GM20000 (cell line): ENCODE measurements around the gene HBEGF.

ENCODE experiments used
- DNase-seq: peaks from one replicate; pipeline ENCODE4 v3.0.0; 2012; ENCODE audit warnings: low spot score
- CTCF ChIP-seq: IDR thresholded peaks from 2 replicates; pipeline ENCODE4 v1.5.1; 2012; ENCODE audit warnings: mild to moderate bottlenecking, control low read depth; ENCODE audit errors: extremely low read depth, missing control alignments

HBEGF gene, protein sequence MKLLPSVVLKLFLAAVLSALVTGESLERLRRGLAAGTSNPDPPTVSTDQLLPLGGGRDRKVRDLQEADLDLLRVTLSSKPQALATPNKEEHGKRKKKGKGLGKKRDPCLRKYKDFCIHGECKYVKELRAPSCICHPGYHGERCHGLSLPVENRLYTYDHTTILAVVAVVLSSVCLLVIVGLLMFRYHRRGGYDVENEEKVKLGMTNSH

GRCh38 chr5:140346348-140347221 lies at the start of gene HBEGF:
HBEGF (minus strand) TSS chr5:140346603; CDS start chr5:140346328, 275 bp downstream.
- DNase-seq, result peak; percentile 88
- TF ChIP-seq CTCF, result peak; percentile 55

DNA sequence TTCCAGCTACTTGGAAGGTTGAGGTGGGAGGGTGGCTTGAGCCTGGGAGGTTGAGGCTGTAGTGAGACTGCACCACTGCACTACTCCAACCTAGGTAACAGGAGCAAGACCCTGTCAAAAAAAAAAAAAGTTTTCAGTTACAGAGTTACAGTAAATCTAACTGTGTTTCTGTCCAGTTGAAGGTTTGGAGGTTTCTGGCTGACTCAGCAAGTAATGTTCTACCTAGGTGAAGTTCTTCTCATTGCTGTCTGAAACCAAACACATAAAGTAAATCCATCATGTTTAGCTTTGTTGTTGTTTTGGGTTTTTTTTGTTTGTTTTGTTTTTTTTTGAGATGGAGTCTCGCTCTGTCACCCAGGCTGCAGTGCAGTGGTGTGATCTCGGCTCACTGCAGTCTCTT lies 47.3 kb upstream of the HBEGF start:
- no peak for TF ChIP-seq CTCF
- DNase-seq, result no peak

- no peak for DNase-seq
- no peak for TF ChIP-seq CTCF
Observed at GRCh38 chr5:140391732-140392131, 45.3 kb upstream of the HBEGF start.

- DNase-seq, result no peak
- TF ChIP-seq CTCF, result no peak
Observed at GRCh38 chr5:140391312-140391711, 44.9 kb upstream of the HBEGF start.

DNA sequence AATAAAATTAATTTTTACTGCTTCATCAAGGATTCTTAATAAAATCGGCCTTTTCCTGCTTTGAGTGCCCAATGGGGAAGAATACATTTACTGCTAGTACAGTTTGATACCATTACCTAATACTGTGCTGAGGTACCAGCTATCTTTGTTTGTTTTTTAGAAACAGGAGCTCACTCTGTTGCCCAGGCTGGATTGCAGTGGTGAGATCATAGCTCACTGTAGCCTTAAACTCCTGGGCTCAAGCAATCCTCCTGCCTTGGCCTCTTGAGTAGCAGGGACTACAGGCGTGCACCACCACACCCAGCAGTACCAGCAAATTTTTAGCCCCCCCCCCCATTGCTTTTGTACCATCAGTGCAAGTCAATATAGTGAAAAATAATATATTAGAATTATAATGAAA lies 41.6 kb upstream of the HBEGF start:
- no peak for DNase-seq
- no peak for TF ChIP-seq CTCF

DNA sequence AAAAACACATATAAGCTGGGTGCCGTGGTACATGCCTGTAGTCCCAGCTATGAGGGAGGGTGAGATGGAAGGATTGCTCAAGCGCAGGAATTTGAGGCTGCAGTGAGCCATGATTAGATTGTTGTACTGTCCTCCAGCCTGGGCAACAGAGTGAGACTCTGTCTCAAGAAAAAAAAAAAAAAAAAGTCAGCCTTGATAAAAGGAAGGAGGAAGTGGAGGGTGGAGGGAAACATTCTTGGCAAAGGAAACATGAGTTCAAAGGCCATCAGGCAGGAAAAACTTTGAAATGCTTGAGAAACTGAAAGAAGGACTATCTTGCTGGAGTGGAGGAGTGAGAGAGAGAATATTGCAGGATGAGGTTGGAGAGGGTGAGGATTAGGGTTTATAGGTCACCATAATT lies 36.9 kb upstream of the HBEGF start:
- no peak for DNase-seq
- no peak for TF ChIP-seq CTCF

GRCh38 chr5:140382866-140383265 lies 36.5 kb upstream of the HBEGF start:
- DNase-seq, result no peak
- TF ChIP-seq CTCF, result no peak
